H1 (cell line): Measurements from ENCODE around the gene MYO9B. TPM values are rescaled to one million over a fixed set of nuclear protein-coding genes. Genes with fewer than 3 reads are reported as not detected.

Experiments used
- CHD1 ChIP-seq: IDR thresholded peaks from 2 replicates; pipeline ENCODE4 v1.6.1; 2012; ENCODE audit warnings: low read depth, low read length, improper control_type of control experiment
- CTBP2 ChIP-seq: IDR thresholded peaks from 2 replicates; pipeline ENCODE4 v1.7.0; 2011; ENCODE audit warnings: borderline replicate concordance, mild to moderate bottlenecking, moderate library complexity, mixed read lengths, low read length; ENCODE audit not compliant: insufficient read depth, insufficient read length
- JUND ChIP-seq: IDR thresholded peaks from 2 replicates; pipeline ENCODE4 v1.6.1; 2011; ENCODE audit warnings: mild to moderate bottlenecking, improper control_type of control experiment, low read length
- MAFK ChIP-seq: IDR thresholded peaks from 2 replicates; pipeline ENCODE4 v1.6.1; 2012; ENCODE audit warnings: low read depth, mild to moderate bottlenecking, improper control_type of control experiment, low read length
- RFX5 ChIP-seq: IDR thresholded peaks from 2 replicates; pipeline ENCODE4 v1.6.1; 2011; ENCODE audit warnings: low read depth, low read length, improper control_type of control experiment, borderline replicate concordance
- SIRT6 ChIP-seq: IDR thresholded peaks from one replicate; pipeline ENCODE4 v1.7.1; 2012; ENCODE audit warnings: low read length, inconsistent platforms
- SIX5 ChIP-seq: IDR thresholded peaks from 2 replicates; pipeline ENCODE4 v1.6.1; 2011; ENCODE audit warnings: mild to moderate bottlenecking, low read depth, low read length
- SUZ12 ChIP-seq: fragments of 200-600 bp; sonication (generic); IDR thresholded peaks from 2 replicates; pipeline ENCODE4 v1.6.1; 2012; ENCODE audit warnings: mild to moderate bottlenecking, inconsistent platforms, low read length, moderate library complexity, mixed read lengths
- TEAD4 ChIP-seq: IDR thresholded peaks from 2 replicates; pipeline ENCODE4 v1.6.1; 2012; ENCODE audit warnings: low read depth, low read length, inconsistent platforms, mixed read lengths
- polyA plus RNA-seq, 7 experiments: library from polyadenylated mRNA; depleted of rRNA in 3 of 7; stranded (reverse) in 5 of 7; unstranded in 2 of 7; fragments of >200 nt in 5 of 7; fragments of 200-250 nt in 2 of 7; gene quantifications; 1 replicate in 5 of 7; 2 replicates in 1 of 7; 4 replicates in 1 of 7; pipeline versions ENCODE4 v1.2.1 to v1.2.3, GENCODE V29; 2011 to 2013; ENCODE audit warnings: missing spikeins in 2 of 7, mixed read lengths in 2 of 7
- total RNA-seq: library from RNA; stranded (reverse); fragmentation: NEBNext Ultra II Directional; extraction: Animal tissue kit (Norgen Biotek cat#: 25700); gene quantifications from 2 replicates; pipeline ENCODE4 v1.2.1, GENCODE V29; 2021
- TF ChIP-seq, protein P1 (sequence below): fragments of 300-600 bp; sonication (generic); IDR thresholded peaks from 2 replicates; pipeline ENCODE4 v1.7.1; 2012; ENCODE audit warnings: low read length, moderate library complexity, mild to moderate bottlenecking, inconsistent platforms; ENCODE audit not compliant: insufficient replicate concordance

The MYO9B gene
- total and polyA plus RNA-seq, 2 of the 8 experiments (the other 6 are each of a cell fraction or from before 2014, with no cell fraction given): 27.6 to 77.1 TPM

DNA sequence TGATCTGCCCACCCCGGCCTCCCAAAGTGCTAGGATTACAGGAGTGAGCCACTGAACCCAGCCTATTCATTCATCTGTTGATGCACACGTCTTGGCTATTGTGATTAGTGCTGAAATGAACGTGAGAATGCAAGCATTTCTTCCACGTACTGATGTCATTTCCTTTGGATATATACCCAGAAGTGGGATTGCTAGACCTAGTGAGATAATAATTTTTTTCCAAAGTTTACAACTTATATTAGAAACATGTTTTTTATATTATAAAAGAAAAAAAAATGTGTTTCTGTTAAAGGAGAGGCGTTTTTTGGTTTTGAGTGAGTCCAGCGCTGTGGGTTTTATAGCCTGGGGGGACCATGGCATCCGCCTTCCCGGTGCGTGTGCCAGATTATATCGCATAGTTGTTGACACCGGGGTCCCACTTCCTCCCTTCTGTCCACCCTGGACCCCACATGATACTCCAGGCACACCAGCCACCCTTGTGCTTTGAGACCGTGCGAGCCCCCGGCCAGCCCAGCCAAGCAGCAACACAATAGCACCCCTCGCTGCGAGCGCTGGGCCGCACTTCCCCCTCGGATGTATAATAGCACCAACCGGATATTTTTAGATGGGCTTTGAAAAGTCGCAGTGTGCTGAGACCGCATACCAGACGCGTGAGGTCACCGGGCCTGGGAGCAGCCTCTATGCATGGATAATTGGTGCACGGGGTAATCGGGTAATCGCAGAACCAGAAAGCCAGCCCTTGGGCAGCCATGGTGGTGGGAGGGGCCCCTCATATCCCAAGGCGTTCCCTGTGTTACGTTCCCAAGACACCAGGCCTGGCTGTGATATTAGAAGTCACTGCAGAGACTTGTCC lies 59.6 kb downstream of the MYO9B start (continued):
- TF ChIP-seq RFX5: no peak
- TF ChIP-seq SIRT6: no peak
- no peak for TF ChIP-seq SIX5
- TF ChIP-seq JUND: peak; percentile 100
- TF ChIP-seq, protein P1, sequence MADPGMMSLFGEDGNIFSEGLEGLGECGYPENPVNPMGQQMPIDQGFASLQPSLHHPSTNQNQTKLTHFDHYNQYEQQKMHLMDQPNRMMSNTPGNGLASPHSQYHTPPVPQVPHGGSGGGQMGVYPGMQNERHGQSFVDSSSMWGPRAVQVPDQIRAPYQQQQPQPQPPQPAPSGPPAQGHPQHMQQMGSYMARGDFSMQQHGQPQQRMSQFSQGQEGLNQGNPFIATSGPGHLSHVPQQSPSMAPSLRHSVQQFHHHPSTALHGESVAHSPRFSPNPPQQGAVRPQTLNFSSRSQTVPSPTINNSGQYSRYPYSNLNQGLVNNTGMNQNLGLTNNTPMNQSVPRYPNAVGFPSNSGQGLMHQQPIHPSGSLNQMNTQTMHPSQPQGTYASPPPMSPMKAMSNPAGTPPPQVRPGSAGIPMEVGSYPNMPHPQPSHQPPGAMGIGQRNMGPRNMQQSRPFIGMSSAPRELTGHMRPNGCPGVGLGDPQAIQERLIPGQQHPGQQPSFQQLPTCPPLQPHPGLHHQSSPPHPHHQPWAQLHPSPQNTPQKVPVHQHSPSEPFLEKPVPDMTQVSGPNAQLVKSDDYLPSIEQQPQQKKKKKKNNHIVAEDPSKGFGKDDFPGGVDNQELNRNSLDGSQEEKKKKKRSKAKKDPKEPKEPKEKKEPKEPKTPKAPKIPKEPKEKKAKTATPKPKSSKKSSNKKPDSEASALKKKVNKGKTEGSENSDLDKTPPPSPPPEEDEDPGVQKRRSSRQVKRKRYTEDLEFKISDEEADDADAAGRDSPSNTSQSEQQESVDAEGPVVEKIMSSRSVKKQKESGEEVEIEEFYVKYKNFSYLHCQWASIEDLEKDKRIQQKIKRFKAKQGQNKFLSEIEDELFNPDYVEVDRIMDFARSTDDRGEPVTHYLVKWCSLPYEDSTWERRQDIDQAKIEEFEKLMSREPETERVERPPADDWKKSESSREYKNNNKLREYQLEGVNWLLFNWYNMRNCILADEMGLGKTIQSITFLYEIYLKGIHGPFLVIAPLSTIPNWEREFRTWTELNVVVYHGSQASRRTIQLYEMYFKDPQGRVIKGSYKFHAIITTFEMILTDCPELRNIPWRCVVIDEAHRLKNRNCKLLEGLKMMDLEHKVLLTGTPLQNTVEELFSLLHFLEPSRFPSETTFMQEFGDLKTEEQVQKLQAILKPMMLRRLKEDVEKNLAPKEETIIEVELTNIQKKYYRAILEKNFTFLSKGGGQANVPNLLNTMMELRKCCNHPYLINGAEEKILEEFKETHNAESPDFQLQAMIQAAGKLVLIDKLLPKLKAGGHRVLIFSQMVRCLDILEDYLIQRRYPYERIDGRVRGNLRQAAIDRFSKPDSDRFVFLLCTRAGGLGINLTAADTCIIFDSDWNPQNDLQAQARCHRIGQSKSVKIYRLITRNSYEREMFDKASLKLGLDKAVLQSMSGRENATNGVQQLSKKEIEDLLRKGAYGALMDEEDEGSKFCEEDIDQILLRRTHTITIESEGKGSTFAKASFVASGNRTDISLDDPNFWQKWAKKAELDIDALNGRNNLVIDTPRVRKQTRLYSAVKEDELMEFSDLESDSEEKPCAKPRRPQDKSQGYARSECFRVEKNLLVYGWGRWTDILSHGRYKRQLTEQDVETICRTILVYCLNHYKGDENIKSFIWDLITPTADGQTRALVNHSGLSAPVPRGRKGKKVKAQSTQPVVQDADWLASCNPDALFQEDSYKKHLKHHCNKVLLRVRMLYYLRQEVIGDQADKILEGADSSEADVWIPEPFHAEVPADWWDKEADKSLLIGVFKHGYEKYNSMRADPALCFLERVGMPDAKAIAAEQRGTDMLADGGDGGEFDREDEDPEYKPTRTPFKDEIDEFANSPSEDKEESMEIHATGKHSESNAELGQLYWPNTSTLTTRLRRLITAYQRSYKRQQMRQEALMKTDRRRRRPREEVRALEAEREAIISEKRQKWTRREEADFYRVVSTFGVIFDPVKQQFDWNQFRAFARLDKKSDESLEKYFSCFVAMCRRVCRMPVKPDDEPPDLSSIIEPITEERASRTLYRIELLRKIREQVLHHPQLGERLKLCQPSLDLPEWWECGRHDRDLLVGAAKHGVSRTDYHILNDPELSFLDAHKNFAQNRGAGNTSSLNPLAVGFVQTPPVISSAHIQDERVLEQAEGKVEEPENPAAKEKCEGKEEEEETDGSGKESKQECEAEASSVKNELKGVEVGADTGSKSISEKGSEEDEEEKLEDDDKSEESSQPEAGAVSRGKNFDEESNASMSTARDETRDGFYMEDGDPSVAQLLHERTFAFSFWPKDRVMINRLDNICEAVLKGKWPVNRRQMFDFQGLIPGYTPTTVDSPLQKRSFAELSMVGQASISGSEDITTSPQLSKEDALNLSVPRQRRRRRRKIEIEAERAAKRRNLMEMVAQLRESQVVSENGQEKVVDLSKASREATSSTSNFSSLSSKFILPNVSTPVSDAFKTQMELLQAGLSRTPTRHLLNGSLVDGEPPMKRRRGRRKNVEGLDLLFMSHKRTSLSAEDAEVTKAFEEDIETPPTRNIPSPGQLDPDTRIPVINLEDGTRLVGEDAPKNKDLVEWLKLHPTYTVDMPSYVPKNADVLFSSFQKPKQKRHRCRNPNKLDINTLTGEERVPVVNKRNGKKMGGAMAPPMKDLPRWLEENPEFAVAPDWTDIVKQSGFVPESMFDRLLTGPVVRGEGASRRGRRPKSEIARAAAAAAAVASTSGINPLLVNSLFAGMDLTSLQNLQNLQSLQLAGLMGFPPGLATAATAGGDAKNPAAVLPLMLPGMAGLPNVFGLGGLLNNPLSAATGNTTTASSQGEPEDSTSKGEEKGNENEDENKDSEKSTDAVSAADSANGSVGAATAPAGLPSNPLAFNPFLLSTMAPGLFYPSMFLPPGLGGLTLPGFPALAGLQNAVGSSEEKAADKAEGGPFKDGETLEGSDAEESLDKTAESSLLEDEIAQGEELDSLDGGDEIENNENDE: no peak
- TF ChIP-seq TEAD4: peak; percentile 89
- no peak for TF ChIP-seq SUZ12
- no peak for TF ChIP-seq CTBP2
- TF ChIP-seq MAFK: no peak; the same call in 1 of the 2 replicates
- TF ChIP-seq CHD1: no peak
